ENCODE data around the gene MAP3K14.
"Not testable (repeated sequence)": the region's sequence is repeated elsewhere in the genome, so short reads cannot be mapped to it uniquely, and the experiment has no call there.

The MAP3K14 gene

GRCh38 chr17:45253879-45254278, 62.9 kb downstream of the MAP3K14 start:
- no peak for DNase-seq

GRCh38 chr17:45253237-45253636, 63.6 kb downstream of the MAP3K14 start:
- DNase-seq, result not testable (repeated sequence)

GRCh38 chr17:45251931-45252330, 64.9 kb downstream of the MAP3K14 start:
- DNase-seq, result no peak

GRCh38 chr17:45248132-45248957, 68.5 kb downstream of the MAP3K14 start:
- no peak for DNase-seq

- peak; percentile 92 for DNase-seq
Observed at GRCh38 chr17:45247429-45248131, 69.2 kb downstream of the MAP3K14 start.

- no peak for DNase-seq
Observed at GRCh38 chr17:45246861-45247428, 69.9 kb downstream of the MAP3K14 start.

- DNase-seq, result no peak
Observed at GRCh38 chr17:45246338-45246737, 70.5 kb downstream of the MAP3K14 start.

GRCh38 chr17:45244725-45245656, 71.8 kb downstream of the MAP3K14 start:
- no peak for DNase-seq

GRCh38 chr17:45243750-45244149, 73.1 kb downstream of the MAP3K14 start:
- no peak for DNase-seq

GRCh38 chr17:45242029-45242414, 74.8 kb downstream of the MAP3K14 start:
- DNase-seq, result no peak

GRCh38 chr17:45241328-45242028, 75.3 kb downstream of the MAP3K14 start:
- no peak for DNase-seq

GRCh38 chr17:45240905-45241327, 75.9 kb downstream of the MAP3K14 start:
- no peak for DNase-seq

GRCh38 chr17:45238155-45238774, 78.6 kb downstream of the MAP3K14 start:
- no peak for DNase-seq

GRCh38 chr17:45237686-45238085, 79.1 kb downstream of the MAP3K14 start:
- no peak for DNase-seq

GRCh38 chr17:45236282-45236606, 80.6 kb downstream of the MAP3K14 start:
- DNase-seq, result no peak

GRCh38 chr17:45235416-45236281, 81.2 kb downstream of the MAP3K14 start:
- DNase-seq, result no peak

- DNase-seq, result no peak
Observed at GRCh38 chr17:45234641-45235415, 82.0 kb downstream of the MAP3K14 start.

GRCh38 chr17:45233423-45233924, 83.3 kb downstream of the MAP3K14 start:
- DNase-seq, result no peak

GRCh38 chr17:45232514-45233422, 84.1 kb downstream of the MAP3K14 start:
- no peak for DNase-seq

Measured in NCI-H187 treated with DMSO at 0.1 percent for 48 hours (cell line).